HepG2 (cell line): ENCODE data around the gene TRIM62. TPM values are rescaled to one million over a fixed set of nuclear protein-coding genes. Genes with fewer than 3 reads are reported as not detected.
A peak's percentile ranks its signal among the peaks of the same experiment; 100 is the strongest.

Source experiments
- ATAC-seq: fragments of 200-7000 bp; cut with Tn5 transposase; 3 replicates; pipeline ENCODE4 v1.9.1; 2020; ENCODE audit warnings: mild to moderate bottlenecking, moderate library complexity
- BruUV-seq: library from RNA; stranded (reverse); fragments of 400-500 nt; replicated peaks from 2 replicates; lab custom pipeline; 2021; lab: Mats Ljungman, UMichigan
- CTCF ChIA-PET: fragments of 300-600 bp; formaldehyde crosslinking; extraction: SDS; loops from one replicate; lab custom pipeline; 2021; ENCODE audit warnings: low total read pairs, inconsistent platforms, low intra/inter-chr PET ratio; lab: Yijun Ruan, JAX
- POLR2A ChIA-PET: fragments of 350-600 bp; sonication (Branson Sonifier 250); formaldehyde crosslinking; loops from one replicate; lab custom pipeline; 2020; ENCODE audit warnings: antibody characterized with exemption, inconsistent platforms; lab: Yijun Ruan, JAX
- DNase-seq: peaks from one replicate; pipeline ENCODE4 v3.0.0-alpha.2; 2015; ENCODE audit warnings: low spot score
- FAIRE-seq: peaks from 3 replicates; lab custom pipeline; 2011; peaks lifted over from hg19 to GRCh38; lab: Jason Lieb, UNC
- H2AFZ ChIP-seq: one replicate; pipeline ENCODE4 v1.6.1; 2011; ENCODE audit warnings: low read length, inconsistent platforms
- H3K27ac ChIP-seq: fragments of 300-600 bp; 3 replicates; pipeline ENCODE4 v1.8.0; 2011; ENCODE audit warnings: mixed run types, mild to moderate bottlenecking, mixed read lengths, low read length, inconsistent platforms; ENCODE audit not compliant: insufficient read depth; ENCODE audit errors: extremely low read length
- H3K27me3 ChIP-seq, 2 experiments: fragments of 200-600 bp in 1 of 2; 2 replicates in 1 of 2; 3 replicates in 1 of 2; pipeline versions ENCODE4 v1.6.0 to v1.8.0; 2011; ENCODE audit warnings: low read length in 2 of 2, mild to moderate bottlenecking in 2 of 2, moderate library complexity in 2 of 2, inconsistent platforms in 1 of 2; ENCODE audit not compliant: insufficient read depth in 2 of 2, control insufficient read depth in 1 of 2
- H3K36me3 ChIP-seq, 2 experiments: fragments of 200-600 bp in 1 of 2; replicated peaks in 1 of 2; 2 replicates in 1 of 2; 3 replicates in 1 of 2; pipeline versions ENCODE4 v1.5.1 to v1.8.0; 2011; ENCODE audit warnings: low read length in 2 of 2, inconsistent platforms in 1 of 2; ENCODE audit not compliant: insufficient read depth in 2 of 2, control insufficient read depth in 1 of 2
- H3K4me1 ChIP-seq: 2 replicates; pipeline ENCODE4 v1.5.1; 2012; ENCODE audit warnings: low read length, inconsistent platforms; ENCODE audit not compliant: insufficient read depth
- H3K4me2 ChIP-seq: 2 replicates; pipeline ENCODE4 v1.6.0; 2011; ENCODE audit warnings: low read depth, low read length, inconsistent platforms
- H3K4me3 ChIP-seq, 3 experiments: fragments of 200-600 bp in 1 of 3; sonication (generic), shearing (Covaris generic) in 1 of 3; replicated peaks in 1 of 3; 2 replicates each; pipeline ENCODE4 v1.5.1; 2011 to 2016; ENCODE audit warnings: low read length in 3 of 3, inconsistent platforms in 2 of 3, low read depth in 2 of 3, mild to moderate bottlenecking in 2 of 3, control low read depth in 1 of 3, mixed read lengths in 1 of 3; ENCODE audit not compliant: insufficient read depth in 1 of 3
- H3K79me2 ChIP-seq: one replicate; pipeline ENCODE4 v1.6.1; 2011; ENCODE audit warnings: low read length, inconsistent platforms; ENCODE audit not compliant: insufficient read depth
- H3K9ac ChIP-seq: 2 replicates; pipeline ENCODE4 v1.6.0; 2011; ENCODE audit warnings: mild to moderate bottlenecking, low read depth, low read length, inconsistent platforms; ENCODE audit not compliant: insufficient read depth
- H3K9me3 ChIP-seq: 2 replicates; pipeline ENCODE4 v1.5.1; 2012; ENCODE audit warnings: mild to moderate bottlenecking, low read length
- H4K20me1 ChIP-seq: 2 replicates; pipeline ENCODE4 v1.6.0; 2011; ENCODE audit warnings: inconsistent platforms, mild to moderate bottlenecking, low read length, moderate library complexity; ENCODE audit not compliant: insufficient read depth
- DNMT1 ChIP-seq: sonication (generic); formaldehyde crosslinking; IDR thresholded peaks from 2 replicates; pipeline ENCODE4 v1.5.1; 2020; ENCODE audit warnings: mild to moderate bottlenecking, missing genetic modification reagents
- MAFK ChIP-seq, 2 experiments: IDR thresholded peaks in 1 of 2; conservative IDR thresholded peaks in 1 of 2; 2 replicates each; pipeline ENCODE4 v1.6.1; 2011; ENCODE audit warnings: improper control_type of control experiment in 2 of 2, low read length in 2 of 2
- MXI1 ChIP-seq: IDR thresholded peaks from 3 replicates; pipeline ENCODE4 v1.6.1; 2012; ENCODE audit warnings: low read depth, low read length, inconsistent platforms, borderline replicate concordance
- NFYB ChIP-seq: sonication (generic); formaldehyde crosslinking; IDR thresholded peaks from 2 replicates; pipeline ENCODE4 v1.4.0; 2020; ENCODE audit warnings: missing genetic modification reagents
- SP4 ChIP-seq: sonication (generic); formaldehyde crosslinking; IDR thresholded peaks from 2 replicates; pipeline ENCODE4 v1.8.1; 2023; ENCODE audit warnings: mild to moderate bottlenecking, missing genetic modification reagents
- THRA ChIP-seq: sonication (generic); formaldehyde crosslinking; IDR thresholded peaks from 2 replicates; pipeline ENCODE4 v1.4.0; 2020; ENCODE audit warnings: missing genetic modification reagents, borderline replicate concordance
- ZNF10 ChIP-seq: sonication (generic); formaldehyde crosslinking; IDR thresholded peaks from 2 replicates; pipeline ENCODE4 v1.4.0; 2020; ENCODE audit warnings: mild to moderate bottlenecking, low read depth, missing genetic modification reagents, borderline replicate concordance
- ZNF34 ChIP-seq: sonication (generic); formaldehyde crosslinking; IDR thresholded peaks from 2 replicates; pipeline ENCODE4 v1.4.0; 2020; ENCODE audit warnings: mild to moderate bottlenecking, missing genetic modification reagents, borderline replicate concordance
- ZNF451 ChIP-seq: sonication (generic); formaldehyde crosslinking; IDR thresholded peaks from 2 replicates; pipeline ENCODE4 v1.5.0; 2020; ENCODE audit warnings: mild to moderate bottlenecking, missing genetic modification reagents
- ZNF468 ChIP-seq: sonication (generic); formaldehyde crosslinking; IDR thresholded peaks from 2 replicates; pipeline ENCODE4 v1.8.0; 2022; ENCODE audit warnings: mild to moderate bottlenecking, moderate library complexity, missing genetic modification reagents
- WGBS: methylation state at CpG from one replicate; pipeline ENCODE4 v1.1.6; 2017; ENCODE audit warnings: low lambda C conversion rate; 5-methylcytosine and 5-hydroxymethylcytosine counted together
- in situ Hi-C: cut with HindIII; loops from 2 replicates; pipeline ENCODE4 v1.10.0; 2017; ENCODE audit warnings: low pct_unique_long_range_greater_than_20kb; ENCODE audit not compliant: extremely low pct_ligation_motif_present
- intact Hi-C: fragments of 100-400 bp; cut with micrococcal nuclease; formaldehyde crosslinking; loops from one replicate; pipeline ENCODE4 v1.10.0; 2022; ENCODE audit not compliant: unreplicated experiment
- polyA plus RNA-seq, 8 experiments: library from polyadenylated mRNA; depleted of rRNA in 3 of 8; stranded (reverse) in 7 of 8; unstranded in 1 of 8; fragments of >200 nt; fragmentation: Illumina TruSeq in 4 of 8; extraction: Trizol in 4 of 8; gene quantifications; 2 replicates each; pipeline versions ENCODE4 v1.2.1 to v1.2.3, GENCODE V29; 2011 to 2016; ENCODE audit warnings: low read depth in 4 of 8, missing spikeins in 1 of 8, mixed read lengths in 1 of 8; ENCODE audit not compliant: insufficient read depth in 1 of 8
- total RNA-seq, 5 experiments: library from RNA; depleted of rRNA; stranded (reverse); fragments of >200 nt; fragmentation: Illumina TruSeq; extraction: Trizol; gene quantifications; 2 replicates each; pipeline ENCODE4 v1.2.3, GENCODE V29; 2016; ENCODE audit warnings: low read depth in 1 of 5
- TF ChIP-seq, protein P1 (sequence below): sonication (generic); formaldehyde crosslinking; IDR thresholded peaks from 2 replicates; pipeline ENCODE4 v1.8.0; 2022; ENCODE audit warnings: mild to moderate bottlenecking, missing genetic modification reagents; ENCODE audit not compliant: insufficient replicate concordance

TRIM62 gene
- total and polyA plus RNA-seq, 2 of the 13 experiments (the other 11 are each of a cell fraction or from before 2014, with no cell fraction given): 0.53 to 0.57 TPM

DNA sequence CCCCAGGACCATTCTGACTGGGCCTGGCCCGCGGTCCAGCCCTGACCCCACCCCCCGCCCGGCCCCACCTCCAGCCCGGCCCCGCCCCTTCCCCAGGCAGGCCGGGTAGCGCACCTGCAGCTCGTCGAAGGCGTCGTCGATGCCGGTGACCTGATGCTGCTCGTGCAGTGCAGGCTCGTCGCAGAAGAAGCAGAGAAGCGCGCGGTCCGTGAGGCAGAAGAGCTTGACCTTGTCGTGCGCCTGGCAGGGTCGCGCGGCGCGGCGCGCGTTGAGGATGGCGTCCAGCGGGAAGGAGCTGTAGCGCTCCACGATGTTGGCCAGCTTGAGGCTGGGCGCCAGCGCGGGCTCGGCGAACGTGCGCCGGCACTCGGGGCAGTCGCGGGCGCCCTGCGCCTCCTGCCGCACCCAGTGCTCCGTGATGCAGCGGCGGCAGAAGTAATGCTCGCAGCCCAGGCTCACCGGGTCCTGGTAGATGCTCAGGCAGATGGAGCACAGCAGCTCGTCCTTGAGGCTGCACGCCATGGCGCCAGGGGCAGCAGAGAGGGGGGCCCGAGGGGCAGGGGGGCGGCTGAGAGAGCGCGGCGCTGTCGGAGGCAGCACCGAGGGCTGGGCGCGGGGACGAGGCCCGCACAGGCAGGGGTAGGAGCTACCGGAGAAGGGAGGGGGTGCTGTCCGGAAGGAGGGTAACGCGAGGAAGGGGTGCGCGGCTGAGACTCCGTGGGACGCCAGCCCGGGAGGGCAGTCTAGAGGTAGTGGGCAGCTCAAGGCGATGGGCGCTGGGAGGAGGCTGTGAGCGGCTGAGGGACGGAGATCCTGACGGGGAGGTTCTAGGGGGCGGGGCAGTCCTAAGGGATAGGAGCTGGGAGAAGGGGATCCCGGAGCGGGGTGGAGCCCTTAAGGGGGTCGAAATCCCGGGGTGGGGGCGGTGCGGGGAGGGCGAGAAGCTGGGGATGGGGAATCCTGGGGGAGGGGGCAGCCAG is 642 bp downstream of the TRIM62 start (continued):
- TF ChIP-seq, protein P1, sequence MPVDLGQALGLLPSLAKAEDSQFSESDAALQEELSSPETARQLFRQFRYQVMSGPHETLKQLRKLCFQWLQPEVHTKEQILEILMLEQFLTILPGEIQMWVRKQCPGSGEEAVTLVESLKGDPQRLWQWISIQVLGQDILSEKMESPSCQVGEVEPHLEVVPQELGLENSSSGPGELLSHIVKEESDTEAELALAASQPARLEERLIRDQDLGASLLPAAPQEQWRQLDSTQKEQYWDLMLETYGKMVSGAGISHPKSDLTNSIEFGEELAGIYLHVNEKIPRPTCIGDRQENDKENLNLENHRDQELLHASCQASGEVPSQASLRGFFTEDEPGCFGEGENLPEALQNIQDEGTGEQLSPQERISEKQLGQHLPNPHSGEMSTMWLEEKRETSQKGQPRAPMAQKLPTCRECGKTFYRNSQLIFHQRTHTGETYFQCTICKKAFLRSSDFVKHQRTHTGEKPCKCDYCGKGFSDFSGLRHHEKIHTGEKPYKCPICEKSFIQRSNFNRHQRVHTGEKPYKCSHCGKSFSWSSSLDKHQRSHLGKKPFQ (CRISPR knock-in tag): no peak
- TF ChIP-seq THRA (CRISPR knock-in tag) (no peak), ZNF10 (no peak), ZNF34 (CRISPR knock-in tag) (no peak), ZNF451 (CRISPR knock-in tag) (peak; percentile 48; the same call in 1 of the 2 replicates)
- TF ChIP-seq, all 625 proteins: peak for 97

DNA sequence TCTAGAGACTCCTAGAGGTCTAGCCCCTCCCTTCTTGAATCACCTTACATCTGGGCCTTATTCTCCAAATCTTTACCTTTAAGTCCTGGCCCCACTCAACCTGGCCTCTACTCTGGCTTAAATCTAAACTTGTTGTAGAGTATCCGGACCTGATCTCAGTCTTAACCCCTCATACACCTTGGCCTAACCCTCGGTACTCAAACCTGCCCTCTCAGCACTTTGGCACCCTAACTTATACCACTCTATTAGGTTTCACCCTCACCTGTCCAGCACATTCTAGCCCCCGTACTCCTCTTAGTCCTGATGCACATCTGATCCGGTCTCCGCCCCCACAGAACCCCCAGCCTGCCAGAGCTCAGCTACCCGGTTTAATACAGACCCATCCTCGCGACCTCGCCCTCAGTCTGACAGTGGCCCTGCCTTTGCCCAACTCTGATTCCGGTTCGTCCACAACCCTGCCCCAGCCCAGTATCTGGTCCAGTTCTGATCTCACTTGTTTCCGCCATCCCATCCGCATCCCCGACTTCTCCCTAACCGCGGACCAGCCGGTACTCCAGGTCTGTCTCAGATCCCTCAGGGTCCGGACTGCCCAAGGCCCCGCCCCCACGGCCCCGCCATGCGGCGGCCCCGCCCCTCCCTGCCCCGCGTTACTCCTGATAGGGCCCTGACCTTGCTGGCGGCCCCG is 1.5 kb downstream of the TRIM62 start:
- Histone ChIP-seq H2AFZ (no peak overlapping the region), H3K9me3 (no peaks in the 10 kb centered on the region), H3K9ac (no peak overlapping the region), H3K36me3 (0 out of 5 replicates have a peak, but pooled peaks cover 0 to 1% of the 10 kb centered on the region in 2 experiments), H3K4me3 (peak overlapping the region; percentile 19 to 55 (median 31); a peak in 4 of 6 replicates), H3K4me2 (peak overlapping the region; percentile 81), H3K4me1 (peaks cover 23% of the 10 kb centered on the region), H3K79me2 (no peaks in the 10 kb centered on the region), H4K20me1 (no peaks in the 10 kb centered on the region), H3K27me3 (peaks cover 0 to 5% of the 10 kb centered on the region in 2 experiments; a peak in 1 of 5 replicates), H3K27ac (no peak overlapping the region)
- in situ Hi-C loops (no loop called here), intact Hi-C loops (no loop called here)
- ChIA-PET POLR2A (interaction anchor here (0.6 to 2.2 kb wide), 9 partner anchors 10 to 401 kb away, joined by 3 to 17 read pairs (median 3); no protein-coding TSS in a partner anchor), CTCF (no interaction called here)
- WGBS: 46% methylated on average over 23 of the region's 28 CpGs
- FAIRE-seq: no peak
- DNase-seq: peak; percentile 75
- ATAC-seq: no peak
- TF ChIP-seq NFYB (CRISPR knock-in tag): peak; percentile 32; the same call in 1 of the 2 replicates
- TF ChIP-seq MXI1: 0 out of 3 replicates have a peak, but pooled peaks have one; percentile 13
- TF ChIP-seq SP4 (CRISPR knock-in tag): peak; percentile 23; the same call in 1 of the 2 replicates
- peak in 1 of 2 experiments; percentile 31; a peak in 1 of 4 replicates for TF ChIP-seq MAFK (conservative IDR thresholded peaks at IDR 0.05 in 1 of 2, IDR thresholded peaks at IDR 0.05 in 1 of 2; ENCODE audit: low read length in 2 of 2)
- no peak for TF ChIP-seq ZNF468
- TF ChIP-seq DNMT1 (CRISPR knock-in tag): no peak
- BruUV-seq: TSS peak; percentile 57
